ENCODE results near the gene PCNX1.
"Not testable (repeated sequence)": the region's sequence is repeated elsewhere in the genome, so short reads cannot be mapped to it uniquely, and the experiment has no call there.

Gene PCNX1

DNA sequence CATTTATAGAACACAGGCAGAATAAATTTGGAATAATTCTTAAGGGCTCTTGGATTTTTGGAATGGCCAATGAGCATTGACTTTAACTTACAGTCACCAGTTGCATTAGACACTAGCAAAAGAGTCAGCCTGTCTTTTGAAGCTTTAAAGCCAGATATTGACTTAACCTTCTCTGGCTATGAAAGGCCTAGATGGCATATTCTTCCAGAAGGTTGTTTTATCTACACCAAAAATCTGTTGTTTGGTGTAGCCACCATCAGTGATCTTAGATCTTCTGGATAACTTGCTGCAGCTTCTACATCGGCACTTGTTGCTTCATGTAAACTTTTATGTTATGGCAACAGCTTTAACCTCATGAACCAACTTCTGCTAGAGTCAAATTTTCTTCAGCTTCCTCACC, 10.4 kb downstream of the PCNX1 start:
- DNase-seq = no peak

DNA sequence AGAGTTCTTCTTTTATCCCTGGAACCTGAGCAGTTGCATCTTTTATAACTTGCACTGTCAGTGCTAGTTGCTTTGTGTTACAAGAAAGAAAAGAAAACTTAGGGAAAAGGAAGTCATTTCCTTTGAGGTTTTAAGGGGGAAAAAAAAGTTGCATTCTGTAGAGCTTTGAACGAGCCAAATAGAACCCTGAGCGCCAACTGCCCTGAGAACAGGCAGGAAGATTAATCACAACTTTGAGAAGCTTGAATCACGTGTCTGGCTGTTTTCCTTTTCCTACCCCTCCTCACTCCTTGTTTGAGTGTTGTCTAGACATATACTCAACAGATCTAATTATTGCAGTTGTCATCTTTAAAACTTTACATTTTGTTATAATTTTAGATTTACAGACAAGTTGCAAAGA, 12.5 kb downstream of the PCNX1 start:
- DNase-seq = no peak

DNA sequence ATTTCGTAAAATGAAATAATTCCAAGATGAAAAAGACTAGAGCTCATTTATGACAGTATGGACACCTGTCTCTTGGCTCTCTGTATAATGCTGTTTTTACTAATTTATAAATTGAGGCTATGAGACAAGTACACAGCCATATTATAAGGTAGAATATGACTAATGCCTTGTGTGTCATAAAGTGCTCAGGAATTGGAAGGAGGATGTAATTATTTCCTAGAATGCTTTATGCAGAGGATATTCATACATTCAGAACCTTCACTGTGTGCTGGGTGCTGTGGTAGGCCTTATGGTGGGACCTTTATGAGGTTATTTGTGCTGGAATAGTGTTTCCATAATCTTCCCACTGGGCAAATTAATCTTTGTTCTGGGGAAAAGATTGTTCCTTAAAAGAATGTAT, 13.3 kb downstream of the PCNX1 start:
- no peak for DNase-seq

DNA sequence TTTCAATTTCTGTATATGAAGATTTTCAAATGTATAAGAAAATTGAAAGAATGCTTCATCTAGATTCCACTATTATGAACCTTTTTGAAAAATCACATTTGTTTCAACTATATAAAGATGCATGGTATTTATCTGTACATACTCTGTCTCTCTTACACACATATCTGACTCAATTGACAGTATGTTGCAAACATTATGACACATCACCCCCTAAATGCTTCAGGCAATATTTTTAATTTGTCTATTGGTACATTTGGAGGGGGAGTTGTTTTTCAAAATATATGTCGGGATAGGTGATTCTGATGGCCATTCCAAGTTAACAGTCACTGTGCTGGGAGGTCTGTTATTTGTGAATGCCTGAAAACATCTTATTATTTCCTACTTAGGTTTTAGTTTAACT, 14.4 kb downstream of the PCNX1 start:
- DNase-seq = no peak

DNA sequence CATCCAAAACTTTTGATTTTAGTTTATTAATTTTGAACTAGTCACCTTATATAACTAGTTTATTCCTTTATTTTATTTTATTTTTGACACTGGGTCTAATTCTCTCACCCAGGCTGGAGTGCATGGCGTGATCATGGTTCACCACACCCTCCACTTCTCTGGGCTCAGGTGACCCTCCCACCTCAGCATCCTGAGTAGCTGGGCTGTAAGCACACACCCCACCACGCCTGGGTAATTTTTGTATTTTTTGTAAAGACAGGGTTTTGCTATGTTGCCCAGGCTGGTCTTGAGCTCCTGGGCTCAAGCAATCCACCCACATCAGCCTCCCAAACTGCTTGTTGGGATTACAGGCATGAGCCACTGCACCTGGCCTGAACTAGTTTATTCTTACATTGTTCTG, 17.3 kb downstream of the PCNX1 start:
- no peak for DNase-seq

DNA sequence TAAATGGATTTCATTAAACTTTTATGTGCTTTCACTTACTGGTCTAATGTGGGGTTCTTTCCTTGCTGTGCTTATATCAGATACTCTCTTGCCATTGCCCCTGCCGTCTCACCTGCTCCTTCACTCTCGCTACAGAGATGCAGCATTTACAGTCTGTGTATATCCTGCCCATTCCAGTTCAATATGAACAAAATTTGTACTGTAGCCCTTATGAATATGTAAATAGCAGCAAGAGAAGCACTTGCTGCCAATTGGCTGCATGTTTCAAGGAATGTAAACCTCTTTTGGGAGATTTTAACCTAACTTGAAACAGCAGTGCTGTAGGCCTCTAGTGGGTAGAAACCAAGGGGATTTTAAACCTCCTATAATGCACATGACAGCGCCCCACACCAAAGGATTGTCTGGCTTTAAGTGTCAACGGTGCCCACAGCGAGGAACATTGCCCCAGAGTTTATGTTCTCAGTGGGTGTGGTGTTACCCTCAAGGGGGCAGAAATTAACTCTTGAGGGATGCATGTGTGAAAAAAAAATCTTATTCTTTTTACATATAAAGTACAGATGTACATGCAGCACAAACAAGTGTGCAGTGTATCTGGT, 19.1 kb downstream of the PCNX1 start:
- no peak for DNase-seq

DNA sequence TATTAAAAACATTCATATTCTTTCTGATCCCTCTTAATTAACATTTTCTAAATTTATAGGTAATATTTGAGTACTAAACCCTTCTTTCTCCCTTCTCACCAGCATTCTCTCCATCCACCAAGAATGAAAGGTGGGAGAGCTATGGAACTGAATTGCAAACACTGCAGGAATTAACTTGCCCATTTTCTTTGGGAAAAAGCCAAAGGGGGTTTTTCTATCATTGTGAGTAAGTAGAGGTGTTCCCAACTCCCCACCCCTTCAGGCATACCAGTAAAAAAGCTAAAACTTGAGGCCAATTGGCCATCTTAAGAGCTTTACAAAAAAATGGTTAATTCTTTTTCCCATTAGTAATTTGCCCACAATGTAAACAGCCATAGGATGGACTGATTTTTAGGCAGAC, 23.7 kb downstream of the PCNX1 start:
- no peak for DNase-seq

DNA sequence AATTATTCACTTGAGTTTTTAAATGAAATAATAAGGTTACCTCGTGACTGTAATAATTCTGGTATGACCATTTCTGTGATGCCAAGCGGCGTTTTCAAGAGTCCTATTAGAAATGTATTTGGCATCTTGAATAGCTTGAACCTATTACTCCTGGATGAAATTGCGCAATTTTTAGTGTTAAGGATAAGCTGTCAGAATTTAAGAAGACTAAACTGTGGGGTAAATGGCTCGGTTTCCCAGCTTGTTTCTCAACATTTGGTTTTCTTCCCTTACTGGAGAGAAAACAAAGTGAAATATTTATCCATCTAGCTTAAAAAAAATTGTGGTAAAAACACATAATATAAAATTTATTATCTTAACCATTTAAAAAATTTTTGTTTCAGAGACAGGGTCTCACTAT, 26.8 kb downstream of the PCNX1 start:
- DNase-seq = no peak

DNA sequence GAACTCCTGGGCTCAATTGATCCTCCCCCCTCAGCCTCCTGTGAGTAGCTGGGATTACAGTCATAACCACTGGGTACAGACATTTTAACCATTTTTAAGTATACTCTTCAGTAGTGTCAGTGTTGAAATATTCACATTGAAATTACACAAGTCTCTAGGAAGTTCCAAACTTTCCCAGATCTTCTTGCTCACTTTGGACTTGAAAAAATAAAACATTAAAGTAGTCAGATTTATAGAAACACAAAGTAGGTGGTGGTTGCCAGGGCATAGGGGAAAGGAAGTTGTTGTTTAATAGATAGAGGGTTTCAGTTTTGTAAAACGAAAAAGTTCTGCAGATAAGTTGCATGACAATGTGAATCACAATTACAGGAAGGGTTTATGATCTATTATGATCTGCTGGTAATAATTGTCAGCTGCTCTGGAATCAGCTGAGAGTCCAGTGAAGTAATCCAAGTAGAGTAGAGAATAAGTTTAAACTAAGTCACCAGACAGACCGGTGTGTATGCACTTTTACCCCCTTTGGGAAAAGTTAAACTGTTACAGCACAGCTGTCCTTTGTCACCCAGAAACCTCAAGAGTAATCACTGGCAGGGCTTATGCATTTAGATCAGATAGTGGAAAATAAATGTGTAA, 27.4 kb downstream of the PCNX1 start:
- no peak for DNase-seq

DNA sequence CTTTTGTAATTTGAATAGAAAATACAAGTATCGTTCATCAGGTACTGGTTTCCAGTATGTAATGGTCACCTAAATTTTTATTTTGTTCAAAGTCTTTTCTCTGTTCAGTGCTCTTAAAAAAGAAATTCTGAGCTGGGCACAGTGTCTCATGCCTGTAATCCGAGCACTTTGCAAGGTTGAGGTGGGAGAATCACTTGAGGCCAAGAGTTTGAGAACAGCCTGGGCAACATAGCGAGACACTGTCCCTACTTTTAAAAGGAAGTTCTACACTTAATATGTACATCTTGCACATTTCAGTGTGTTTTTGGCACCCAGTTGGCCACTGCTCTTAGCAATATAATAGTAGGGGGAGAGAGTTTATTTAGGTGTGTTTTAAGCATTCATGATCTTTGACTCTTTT, 27.9 kb downstream of the PCNX1 start:
- DNase-seq = no peak

DNA sequence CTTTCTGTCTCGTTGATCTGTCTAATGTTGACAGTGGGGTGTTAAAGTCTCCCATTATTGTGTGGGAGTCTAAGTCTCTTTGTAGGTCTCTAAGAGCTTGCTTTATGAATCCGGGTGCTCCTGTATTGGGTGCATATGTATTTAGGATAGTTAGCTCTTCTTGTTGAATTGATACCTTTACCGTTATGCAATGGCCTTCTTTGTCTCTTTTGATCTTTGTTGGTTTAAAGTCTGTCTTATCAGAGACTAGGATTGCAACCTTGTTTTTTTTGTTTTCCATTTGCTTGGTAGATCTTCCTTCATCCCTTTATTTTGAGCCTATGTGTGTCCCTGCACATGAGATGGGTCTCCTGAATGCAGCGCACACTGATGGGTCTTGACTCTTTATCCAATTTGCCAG, 32.4 kb downstream of the PCNX1 start:
- not testable (repeated sequence) for DNase-seq

DNA sequence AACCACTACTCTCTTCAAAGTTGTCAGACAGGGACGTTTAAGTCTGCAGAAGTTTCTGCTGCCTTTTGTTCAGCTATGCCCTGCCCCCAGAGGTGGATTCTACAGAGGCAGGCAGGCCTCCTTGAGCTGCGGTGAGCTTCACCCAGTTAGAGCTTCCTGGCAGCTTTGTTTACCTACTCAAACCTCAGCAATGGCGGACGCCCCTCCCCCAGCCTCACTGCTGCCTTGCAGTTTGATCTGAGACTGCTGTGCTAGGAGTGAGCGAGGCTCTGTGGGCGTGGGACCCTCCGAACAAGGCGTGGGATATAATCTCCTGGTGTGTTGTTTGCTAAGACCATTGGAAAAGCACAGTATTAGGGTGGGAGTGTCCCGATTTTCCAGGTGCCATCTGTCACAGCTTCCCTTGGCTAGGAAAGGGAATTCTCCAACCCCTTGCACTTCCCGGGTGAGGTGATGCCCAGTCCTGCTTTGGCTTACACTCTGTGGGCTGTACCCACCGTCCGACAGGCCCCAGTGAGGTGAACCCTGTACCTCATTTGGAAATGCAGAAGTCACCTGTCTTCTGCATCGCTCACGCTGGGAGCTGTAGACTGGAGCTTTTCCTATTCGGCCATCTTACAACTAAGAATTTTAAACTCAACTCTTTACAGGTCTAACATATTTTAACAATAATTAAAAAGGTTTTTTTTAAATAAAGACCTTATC, 34.5 kb downstream of the PCNX1 start:
- not testable (repeated sequence) for DNase-seq

DNA sequence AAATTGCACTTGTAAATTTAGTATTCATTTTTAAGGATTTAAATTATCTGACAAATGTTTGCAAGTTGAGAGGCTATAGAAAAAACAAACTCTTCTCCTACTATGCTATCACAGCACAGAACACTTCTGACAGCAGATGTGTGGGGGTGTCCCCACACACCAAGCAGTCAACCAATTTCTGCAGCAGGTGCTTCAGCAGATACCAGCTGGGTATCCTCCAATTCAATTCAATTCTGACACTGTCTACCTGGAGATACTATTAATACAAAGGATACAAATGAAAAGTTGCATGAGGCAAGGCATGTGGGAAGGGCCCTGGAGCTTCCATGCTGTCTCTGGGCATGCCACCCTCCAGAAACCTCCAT, 35.1 kb downstream of the PCNX1 start:
- no peak for DNase-seq

DNA sequence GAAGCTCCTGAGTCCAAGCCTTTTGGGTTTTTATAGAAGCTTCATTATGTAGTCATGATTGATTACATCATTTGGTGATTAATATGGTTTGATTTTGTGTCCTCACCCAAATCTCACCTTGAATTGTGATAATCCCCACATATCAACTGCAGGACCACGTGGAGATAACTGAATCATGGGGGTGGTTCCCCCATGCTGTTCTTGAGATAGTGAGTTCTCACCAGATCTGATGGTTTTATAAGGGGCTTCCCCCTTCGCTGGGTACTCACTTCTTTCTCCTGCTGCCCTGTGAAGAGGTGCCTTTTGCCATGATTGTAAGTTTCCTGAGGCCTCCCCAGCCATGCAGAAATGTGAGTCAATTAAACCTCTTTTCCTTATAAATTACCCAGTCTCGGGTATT, 35.5 kb downstream of the PCNX1 start:
- DNase-seq = not testable (repeated sequence)

DNA sequence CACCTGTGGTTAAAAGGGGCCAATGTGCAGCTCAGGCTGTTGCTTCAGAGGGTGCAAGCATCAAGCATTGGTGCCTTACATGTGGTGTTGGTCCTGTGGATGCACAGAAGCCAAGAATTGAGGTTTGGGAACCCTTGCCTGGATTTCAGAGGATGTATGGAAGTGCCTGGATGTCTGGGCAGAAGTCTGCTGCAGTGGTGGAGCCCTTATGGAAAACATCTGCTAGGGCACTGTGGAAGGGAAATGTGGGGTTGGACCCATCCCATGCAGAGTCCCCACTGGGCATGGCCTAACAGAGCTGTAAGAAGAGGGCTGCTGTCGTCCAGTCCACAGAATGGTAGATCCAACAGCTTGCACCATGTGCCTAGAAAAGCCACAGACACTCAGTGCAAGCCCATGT, 36.6 kb downstream of the PCNX1 start:
- no peak for DNase-seq

DNA sequence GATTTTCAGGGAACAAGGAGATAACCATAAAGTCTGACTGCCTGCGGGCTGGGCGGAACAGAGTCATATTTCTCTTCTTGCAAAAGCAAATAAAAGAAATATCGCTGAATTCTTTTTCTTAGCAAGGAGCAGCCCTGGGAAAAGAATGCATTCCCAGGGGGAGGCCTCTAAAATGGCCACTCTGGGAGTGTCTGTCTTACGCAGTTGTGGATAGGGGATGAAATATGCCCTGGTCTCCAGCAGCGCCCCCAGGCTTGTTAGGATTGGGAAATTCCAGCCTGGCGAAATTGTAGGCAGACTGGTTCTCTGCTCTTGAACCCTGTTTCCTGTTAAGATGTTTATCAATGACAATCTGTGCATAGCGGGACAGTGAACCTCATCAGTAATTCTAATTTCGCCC, 40.5 kb downstream of the PCNX1 start:
- no peak for DNase-seq

DNA sequence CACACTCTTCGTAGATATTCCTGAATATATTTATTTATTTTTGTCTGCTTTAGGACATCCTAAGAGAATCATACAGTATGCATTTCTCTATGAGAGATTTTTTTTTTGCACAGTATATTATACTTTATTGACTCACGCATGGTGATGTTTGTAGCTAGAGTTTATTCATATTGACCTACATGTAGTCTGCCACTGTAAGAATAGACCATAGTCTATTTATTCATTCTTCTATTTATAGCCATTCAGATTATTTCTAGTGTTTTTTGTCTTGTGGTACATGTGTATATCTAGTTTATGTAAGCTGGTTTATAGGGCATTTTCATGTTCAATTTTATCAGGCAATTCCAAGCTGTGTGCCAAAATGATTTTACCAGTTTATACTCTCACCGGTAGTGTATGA, 45.2 kb downstream of the PCNX1 start:
- no peak for DNase-seq

DNA sequence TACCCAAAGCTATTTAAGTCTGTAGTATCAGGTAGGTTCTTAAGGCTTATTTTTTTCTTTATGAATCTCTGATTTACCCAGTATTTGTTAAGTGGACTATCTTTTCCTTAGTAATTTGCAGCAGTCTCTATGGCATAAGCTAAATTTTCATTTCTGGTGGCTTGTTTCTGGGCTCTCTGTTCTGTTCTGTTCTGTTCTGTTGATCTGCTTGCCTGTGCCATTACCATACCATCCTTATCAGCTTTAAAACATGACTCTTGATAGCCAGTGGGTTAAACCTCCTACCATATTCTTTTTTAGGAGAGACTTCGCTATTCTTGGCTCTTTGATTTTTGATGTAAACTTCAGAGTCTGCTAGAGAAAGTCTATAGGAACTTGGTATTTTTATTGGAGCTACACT, 46.8 kb downstream of the PCNX1 start:
- no peak for DNase-seq

DNA sequence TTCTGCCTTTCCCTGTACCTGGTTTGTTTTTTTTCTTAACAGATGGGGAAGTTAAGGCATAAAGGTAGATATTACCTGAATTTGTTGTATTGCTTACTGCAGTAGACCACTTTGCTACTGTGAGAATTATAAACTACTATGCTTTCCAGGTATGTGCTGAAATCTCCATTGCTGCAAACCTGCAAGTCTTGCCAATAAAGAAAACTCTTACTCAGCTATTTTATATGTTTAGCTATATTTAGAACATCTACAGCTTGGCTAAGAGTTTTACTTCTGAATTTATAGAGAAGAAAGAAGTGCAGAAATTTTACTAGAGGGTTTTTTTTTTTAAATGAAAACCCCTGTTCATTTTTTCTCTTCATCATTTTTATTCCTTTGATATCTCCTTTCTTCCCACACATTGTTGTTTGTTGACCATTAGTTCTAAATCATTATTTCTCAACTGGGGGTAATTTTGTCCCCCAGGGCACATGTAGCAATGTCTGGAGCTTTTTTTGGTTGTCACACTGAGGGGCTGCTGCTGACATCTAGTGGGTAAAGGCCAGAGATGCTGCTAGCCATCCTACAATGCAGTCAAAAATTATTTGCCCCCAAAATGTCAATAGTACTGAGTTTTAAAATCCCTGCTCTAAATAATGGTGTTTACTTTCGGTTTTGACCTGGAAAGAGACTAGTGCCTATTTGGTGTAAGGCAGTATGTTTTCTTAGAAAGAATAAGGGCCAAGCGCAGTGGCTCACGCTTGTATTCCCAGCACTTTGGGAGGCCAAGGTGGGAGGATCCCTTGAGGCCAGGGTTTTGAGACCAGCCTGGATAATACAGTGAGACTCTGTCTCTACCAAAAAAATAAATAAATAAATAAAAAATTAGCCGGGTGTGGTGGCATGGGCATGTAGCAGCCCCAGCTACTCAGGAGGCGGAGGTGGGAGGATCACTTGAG, 48.6 kb downstream of the PCNX1 start:
- no peak for DNase-seq

DNA sequence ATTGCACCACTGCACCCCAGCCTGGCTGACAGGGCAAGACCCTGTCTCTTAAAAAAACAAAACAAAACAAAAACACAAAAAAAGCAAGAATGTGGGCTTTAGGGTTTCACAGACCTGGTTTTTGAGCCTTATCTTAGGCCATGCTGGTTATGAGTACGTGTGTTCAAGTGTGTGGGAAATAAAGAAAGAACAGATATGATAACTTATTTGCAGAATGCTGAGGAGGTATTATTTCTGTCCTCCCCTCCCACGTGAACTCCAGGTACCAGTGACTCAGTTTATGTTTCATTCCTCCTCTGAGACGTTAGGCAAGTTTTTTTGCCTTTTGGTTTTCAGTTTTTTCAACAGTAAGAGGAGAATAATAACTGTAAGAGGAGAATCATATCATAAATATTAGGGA, 49.3 kb downstream of the PCNX1 start:
- no peak for DNase-seq

DNA sequence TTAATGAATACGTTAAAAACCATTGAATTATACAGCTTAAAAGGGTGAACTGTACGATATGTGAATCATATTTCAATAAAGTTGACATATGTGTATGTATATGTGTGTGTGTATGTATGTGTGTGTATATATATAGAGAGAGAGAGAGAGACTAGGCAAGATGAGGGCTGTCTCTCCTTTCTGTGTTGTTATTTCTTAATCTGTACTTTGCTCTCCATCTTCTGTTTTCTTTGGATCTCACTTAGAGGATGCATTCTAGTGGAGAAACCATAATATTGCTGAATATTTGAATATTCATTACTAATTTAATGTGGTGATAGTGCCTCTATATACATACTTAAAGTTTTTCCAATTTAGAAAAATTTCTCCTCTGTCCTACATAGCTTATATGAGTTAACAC, 50.5 kb downstream of the PCNX1 start:
- no peak for DNase-seq

DNA sequence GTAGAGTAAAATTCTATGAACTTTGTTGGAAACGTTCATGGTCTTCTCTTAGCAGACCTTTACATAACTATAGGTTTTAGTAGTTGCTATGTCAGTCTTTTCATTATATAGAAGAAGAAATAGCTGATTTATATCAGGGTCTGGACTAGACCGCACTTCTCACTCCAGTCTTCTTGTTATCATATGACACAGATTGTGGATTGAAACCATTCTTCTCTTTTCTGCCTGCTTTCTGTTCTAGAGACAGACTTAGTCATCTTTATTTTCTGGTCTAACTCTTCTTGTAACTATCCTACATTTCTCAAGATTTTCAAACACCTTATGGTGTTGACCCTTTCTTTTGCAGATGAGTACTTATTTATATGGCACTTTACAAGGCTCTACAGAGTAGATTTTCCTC, 55.7 kb downstream of the PCNX1 start:
- no peak for DNase-seq

DNA sequence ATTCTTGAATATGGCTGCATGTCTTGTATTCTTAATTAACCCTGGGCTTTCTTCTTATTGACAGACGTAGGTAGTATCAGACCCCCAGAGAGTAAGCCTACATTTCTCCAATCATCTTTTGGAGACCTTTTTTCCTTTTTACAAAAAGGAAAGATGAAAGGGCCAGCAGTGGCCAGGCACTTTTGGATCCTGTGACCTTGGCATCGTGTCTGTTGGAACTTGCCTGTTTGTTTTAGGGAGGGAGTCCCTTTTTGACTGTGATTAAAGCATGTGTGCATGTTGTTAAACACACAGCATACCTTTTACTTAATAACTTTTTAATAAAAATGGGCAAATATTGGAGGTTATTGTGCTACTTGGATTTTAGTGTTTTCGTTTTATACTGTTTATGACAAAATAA, 57.2 kb downstream of the PCNX1 start:
- DNase-seq = no peak

DNA sequence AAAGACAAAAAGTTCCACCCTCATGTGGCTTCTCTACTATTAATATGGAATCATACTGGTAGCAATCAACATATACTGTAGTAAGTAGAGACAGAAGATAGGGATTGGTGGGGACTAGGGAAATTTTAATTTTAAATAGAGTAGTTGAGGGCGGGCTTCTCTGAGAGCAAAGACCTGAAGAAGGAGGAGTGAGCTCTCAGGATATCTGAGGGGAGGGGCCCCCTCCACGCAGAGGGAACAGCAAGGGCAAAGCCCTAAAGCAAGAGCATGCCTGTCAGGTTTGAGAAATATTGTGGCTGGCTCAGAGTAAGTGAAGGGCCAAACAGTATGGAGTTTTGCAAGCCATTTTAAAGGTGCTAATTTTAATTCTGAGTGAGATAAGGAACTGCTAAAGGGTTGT, 64.3 kb downstream of the PCNX1 start:
- no peak for DNase-seq
